NB4 (cell line): ENCODE data around the gene TNXB.
"Not testable (repeated sequence)": the region's sequence is repeated elsewhere in the genome, so short reads cannot be mapped to it uniquely, and the experiment has no call there.

Experiments used
- DNase-seq: peaks from one replicate; pipeline ENCODE4 v3.0.0; 2010; ENCODE audit warnings: low read depth
- H3K4me3 ChIP-seq: one replicate; pipeline ENCODE4 v1.5.1; 2011; ENCODE audit warnings: mild to moderate bottlenecking, low read depth, low read length, moderate library complexity

The TNXB gene

DNA sequence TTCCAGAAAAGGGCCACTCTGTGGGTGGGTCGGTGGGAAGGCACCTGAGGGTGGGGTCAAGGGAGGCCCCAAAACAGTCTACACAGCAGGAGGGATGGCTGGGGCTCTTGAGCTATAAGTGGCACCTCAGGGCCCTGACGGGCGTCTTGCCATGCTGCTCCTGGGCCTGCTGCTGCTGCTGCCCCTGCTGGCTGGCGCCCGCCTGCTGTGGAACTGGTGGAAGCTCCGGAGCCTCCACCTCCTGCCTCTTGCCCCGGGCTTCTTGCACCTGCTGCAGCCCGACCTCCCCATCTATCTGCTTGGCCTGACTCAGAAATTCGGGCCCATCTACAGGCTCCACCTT, 103.6 kb downstream of the TNXB start:
- DNase-seq: not testable (repeated sequence)

DNA sequence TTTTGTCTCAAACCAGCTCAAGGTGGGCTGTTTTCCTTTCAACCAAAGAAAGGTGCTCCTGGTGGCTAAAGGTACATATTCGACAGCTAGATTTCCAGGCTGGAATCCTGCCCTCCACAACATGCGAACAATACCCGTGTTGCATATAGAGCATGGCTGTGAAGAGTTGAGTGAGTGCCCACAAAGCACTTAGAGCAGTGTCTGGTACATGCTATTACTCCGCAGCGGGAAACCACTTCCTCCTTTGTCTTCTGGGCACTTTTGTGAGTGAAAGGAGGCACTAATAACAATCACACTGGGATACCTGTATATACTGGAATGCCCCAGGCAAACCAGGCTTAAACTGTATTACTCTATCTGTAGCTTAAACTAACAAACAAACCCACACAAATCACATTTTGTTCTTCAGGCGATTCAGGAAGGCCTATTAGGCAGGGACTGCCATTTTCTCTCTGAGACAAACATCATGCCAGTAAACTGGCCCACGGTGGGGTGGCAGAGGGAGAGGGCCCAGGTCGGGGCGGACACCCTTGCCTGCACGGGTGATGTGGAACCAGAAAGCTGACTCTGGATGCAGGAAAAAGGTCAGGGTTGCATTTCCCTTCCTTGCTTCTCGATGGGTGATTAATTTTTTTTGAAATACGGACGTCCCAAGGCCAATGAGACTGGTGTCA, 104.1 kb downstream of the TNXB start:
- DNase-seq, H3K4me3 ChIP-seq: not testable (repeated sequence)

More for the DNA sequence above, 103.6 kb downstream of the TNXB start:
- not testable (repeated sequence) for H3K4me3 ChIP-seq

DNA sequence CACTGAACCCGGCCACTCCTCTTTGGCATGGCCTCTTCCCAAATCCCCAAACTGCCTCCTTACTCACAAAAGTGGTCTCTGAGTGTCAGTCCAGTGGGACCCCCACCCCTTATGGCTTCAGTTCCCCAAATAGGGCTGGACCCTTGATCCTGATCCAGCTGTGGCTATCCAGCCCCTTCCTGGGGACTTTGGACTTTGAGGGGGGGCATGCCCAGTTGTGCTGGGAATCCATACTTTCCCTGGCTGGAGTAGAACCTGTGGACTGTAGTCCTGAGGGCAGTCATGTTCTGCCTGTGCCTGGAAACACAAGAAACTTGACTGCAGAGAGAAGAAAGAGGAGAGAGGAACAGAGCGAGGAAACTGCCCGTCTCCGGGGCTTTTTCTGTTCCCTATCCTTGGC, 104.7 kb downstream of the TNXB start:
- DNase-seq, H3K4me3 ChIP-seq: not testable (repeated sequence)

DNA sequence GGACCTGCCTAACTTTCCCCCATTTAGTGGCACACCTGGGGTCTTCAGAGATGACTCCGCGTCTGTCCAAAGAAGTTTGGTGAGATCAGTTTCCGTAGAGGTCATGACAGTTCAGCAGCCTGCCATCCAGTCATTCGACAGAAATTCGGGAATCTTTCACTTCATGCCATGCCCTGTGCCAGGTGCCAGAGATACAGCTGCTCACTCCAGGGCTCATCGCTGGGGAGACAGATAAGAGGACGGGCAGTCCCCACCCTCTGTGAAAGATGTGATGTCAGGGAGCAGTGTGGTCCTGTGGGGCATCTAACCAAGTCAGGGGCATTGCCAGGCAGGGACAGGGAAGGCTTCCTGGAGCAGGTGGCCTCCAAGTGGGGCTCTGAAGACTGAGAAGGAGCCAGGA, 105.8 kb downstream of the TNXB start:
- H3K4me3 ChIP-seq, DNase-seq: not testable (repeated sequence)

DNA sequence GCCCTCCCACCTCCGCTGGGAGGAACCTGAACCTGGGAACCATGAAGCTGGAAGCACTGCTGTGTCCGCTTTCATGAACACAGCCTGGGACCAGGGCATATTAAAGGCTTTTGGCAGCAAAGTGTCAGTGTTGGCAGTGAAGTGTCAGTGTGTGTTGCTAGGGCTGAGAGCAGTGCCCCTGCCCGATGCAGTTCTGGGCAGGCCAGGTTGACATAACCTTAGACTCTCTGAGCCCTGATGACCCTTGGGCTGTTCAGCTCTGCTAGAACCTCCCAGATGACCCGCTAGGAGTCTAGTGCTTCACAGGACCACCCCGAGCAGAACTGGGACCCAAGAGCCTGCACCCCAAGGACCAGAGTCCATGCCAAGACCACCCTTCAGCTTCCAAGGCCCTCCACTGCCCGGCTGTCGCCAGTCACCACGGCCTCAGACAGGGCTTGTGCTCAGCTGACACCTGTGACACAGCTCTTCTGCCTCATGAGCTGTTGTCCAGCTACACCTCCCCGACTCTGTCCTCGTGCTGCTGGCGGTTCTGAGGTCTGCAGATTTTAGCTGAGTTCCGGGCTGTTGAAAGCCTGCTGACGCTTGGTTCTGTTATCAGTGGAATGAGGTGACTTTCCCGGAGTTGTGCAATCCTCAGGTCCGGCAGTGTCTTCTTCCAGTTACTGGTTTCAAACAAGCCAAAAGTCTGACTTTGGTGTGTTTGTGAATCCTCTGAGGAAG, 106.4 kb downstream of the TNXB start:
- H3K4me3 ChIP-seq: not testable (repeated sequence)

DNA sequence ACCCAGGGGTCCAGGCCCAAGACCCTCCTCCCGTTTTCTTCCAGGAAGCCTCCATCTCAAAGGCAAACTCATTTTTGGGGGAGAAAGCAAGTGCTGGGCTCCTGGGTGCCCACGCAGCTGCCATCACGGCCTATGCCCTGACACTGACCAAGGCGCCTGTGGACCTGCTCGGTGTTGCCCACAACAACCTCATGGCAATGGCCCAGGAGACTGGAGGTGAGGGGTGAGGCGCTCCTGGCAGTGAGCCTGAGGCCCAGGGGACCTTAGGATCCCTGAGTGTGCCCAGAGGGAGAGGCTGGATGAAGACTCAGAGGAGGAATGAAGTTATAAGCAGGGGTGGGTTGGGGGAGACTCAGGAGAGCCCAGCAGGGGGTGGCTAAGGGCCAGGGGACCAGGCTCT, 112.8 kb downstream of the TNXB start:
- H3K4me3 ChIP-seq, DNase-seq: not testable (repeated sequence)

More for the DNA sequence above, 106.4 kb downstream of the TNXB start:
- DNase-seq: not testable (repeated sequence)

DNA sequence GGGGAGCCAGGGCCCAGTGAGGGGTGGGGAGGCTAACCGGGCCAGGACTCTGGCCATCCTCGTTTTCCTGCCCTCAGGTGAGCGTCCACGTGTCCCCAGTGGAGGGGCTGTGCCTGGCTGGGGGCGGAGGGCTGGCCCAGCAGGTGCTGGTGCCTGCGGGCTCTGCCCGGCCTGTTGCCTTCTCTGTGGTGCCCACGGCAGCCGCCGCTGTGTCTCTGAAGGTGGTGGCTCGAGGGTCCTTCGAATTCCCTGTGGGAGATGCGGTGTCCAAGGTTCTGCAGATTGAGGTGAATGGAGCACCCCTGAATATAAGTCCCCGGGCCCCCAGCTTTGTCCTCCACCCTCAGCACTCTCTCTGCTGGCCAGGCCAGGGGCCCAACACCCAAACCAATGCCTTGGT, 114.7 kb downstream of the TNXB start:
- not testable (repeated sequence) for DNase-seq

More for the DNA sequence above, 114.7 kb downstream of the TNXB start:
- H3K4me3 ChIP-seq: not testable (repeated sequence)
